Cardiac ventricle fibroblast (primary cell): Measurements from ENCODE around the gene SLC22A13. TPM values are rescaled to one million over a fixed set of nuclear protein-coding genes. Genes with fewer than 3 reads are reported as not detected.

ENCODE experiments used
- total RNA-seq: library from RNA; depleted of rRNA; stranded (reverse); fragments of >200 nt; gene quantifications from 2 replicates; pipeline ENCODE4 v1.2.3, GENCODE V29; 2015

The SLC22A13 gene, protein sequence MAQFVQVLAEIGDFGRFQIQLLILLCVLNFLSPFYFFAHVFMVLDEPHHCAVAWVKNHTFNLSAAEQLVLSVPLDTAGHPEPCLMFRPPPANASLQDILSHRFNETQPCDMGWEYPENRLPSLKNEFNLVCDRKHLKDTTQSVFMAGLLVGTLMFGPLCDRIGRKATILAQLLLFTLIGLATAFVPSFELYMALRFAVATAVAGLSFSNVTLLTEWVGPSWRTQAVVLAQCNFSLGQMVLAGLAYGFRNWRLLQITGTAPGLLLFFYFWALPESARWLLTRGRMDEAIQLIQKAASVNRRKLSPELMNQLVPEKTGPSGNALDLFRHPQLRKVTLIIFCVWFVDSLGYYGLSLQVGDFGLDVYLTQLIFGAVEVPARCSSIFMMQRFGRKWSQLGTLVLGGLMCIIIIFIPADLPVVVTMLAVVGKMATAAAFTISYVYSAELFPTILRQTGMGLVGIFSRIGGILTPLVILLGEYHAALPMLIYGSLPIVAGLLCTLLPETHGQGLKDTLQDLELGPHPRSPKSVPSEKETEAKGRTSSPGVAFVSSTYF
- not detected in 2 replicates for total RNA-seq

DNA sequence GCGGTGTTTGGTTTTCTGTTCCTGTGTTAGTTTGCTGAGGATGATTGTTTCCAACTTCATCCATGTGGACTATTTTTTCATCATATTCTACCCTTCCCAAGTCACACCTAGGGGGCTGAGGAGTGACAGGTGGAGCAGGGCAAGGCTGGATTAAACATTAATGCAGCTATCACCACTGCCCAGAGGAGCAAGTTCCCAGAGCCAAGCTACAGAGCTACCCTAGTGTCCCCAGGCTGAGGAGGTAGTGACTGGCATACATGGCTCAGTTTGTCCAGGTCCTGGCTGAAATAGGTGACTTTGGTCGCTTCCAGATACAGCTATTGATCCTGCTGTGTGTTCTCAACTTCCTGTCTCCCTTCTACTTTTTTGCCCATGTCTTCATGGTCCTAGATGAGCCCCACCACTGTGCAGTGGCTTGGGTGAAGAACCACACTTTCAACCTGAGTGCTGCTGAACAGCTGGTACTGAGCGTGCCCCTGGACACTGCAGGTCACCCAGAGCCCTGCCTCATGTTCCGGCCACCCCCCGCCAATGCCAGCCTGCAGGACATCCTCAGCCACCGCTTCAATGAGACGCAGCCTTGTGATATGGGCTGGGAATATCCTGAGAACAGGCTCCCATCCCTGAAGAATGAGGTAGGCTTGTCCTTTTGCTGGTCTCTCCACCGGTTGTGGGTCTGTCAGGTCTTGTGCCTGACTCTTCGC lies at the start of gene SLC22A13:
SLC22A13 (plus strand) TSS at position 209 of the 704 bp plus-strand sequence; CDS start at position 258, 49 bp downstream.

DNA sequence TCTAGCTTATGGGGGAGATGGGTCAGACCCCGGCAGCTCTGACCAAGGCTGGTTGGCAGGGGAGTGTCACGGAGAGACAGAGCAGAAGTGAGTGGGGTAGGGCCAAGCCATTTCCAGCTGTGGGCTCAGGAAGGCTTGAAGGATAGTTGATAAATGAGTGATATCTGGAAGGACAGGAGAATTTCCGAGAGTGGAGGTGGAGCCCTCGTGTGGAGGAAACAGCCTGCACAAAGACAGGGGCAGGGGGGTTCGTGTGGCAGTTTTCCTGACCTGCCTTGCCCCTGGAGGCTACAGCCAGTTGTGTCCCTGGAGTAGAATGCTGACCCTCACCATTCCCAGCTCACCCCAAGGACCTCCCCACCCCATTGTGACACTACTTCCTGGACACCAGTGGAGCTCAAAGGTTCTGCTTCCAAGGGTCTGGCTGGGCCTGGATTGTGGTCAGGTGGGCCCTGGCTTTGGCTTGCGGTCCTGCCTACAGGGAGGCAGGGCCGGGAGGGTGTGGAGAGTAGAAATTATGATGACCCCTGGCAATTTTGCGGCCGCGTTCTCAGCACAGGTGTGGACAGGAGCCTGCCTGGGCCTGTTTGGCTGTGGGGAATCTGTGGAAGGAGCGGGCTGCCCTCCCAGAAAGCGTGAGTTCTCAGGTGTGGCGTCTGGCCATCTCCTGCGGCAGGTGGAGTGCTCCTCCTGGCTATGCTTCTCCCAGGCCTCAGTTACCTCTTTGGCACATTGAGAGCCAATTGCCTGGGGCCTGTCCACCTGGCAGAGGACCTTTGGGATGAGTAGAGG lies 16.5 kb downstream of the SLC22A13 start, which contains the start of gene SLC22A14:
SLC22A14 (plus strand) TSS at position 400 of the 792 bp plus-strand sequence. CDS start 23,733 bp downstream, outside the sequence.

Other genes with a start within 250 kb of the SLC22A13 start
- gene PLCD1, start 236.2 kb upstream of the SLC22A13 start, total RNA-seq: 26.6 and 33.5 TPM in 2 replicates
- 0.05 and 0.12 TPM in 2 replicates for gene DLEC1, start 226.6 kb upstream of the SLC22A13 start, total RNA-seq
- 50.4 and 53.5 TPM in 2 replicates for gene ACAA1, start 128.7 kb upstream of the SLC22A13 start, total RNA-seq
- 27.7 and 33.1 TPM in 2 replicates for gene MYD88, start 127.2 kb upstream of the SLC22A13 start, total RNA-seq
- gene OXSR1, start 100.3 kb upstream of the SLC22A13 start, total RNA-seq: 16.1 and 18.4 TPM in 2 replicates
- not detected in 2 replicates for gene SLC22A14, start 16.5 kb downstream of the SLC22A13 start, total RNA-seq
- 3.8 and 8.4 TPM in 2 replicates for gene XYLB, start 81.0 kb downstream of the SLC22A13 start, total RNA-seq
- gene ACVR2B, start 188.1 kb downstream of the SLC22A13 start, total RNA-seq: 1.5 and 1.7 TPM in 2 replicates
- gene EXOG, start 230.5 kb downstream of the SLC22A13 start, total RNA-seq: 4.4 and 7.2 TPM in 2 replicates